Stimulated activated naive B cell treated with anti-CD40 and anti-IgM and Interleukin-4, amounts not matched to agents 10 μg/mL and 1 μg/mL and 100 μg/mL, for 72 hours (primary cell): Measurements from ENCODE around the gene TBATA.
A peak's percentile ranks its signal among the peaks of the same experiment; 100 is the strongest.

ENCODE experiments used
- ATAC-seq, 2 donors: fragments of 150-1000 bp; cut with Tn5 transposase; replicated peaks; 2 replicates each; pipeline ENCODE4 v1.10.0; 2021; ENCODE audit warnings: moderate library complexity in 1 of 2
- DNase-seq: peaks from one replicate; pipeline ENCODE4 v3.0.0; 2021
- H3K27ac Mint-ChIP-seq: one replicate; pipeline ENCODE4 v1.8.0; 2022; ENCODE audit warnings: mild to moderate bottlenecking, mixed read lengths
- H3K27me3 Mint-ChIP-seq, 2 donors: one replicate each; pipeline ENCODE4 v1.8.0; 2022; ENCODE audit warnings: mixed read lengths in 2 of 2
- H3K36me3 Mint-ChIP-seq, 2 donors: one replicate each; pipeline ENCODE4 v1.8.0; 2022; ENCODE audit warnings: mixed read lengths in 2 of 2, mild to moderate bottlenecking in 1 of 2
- H3K4me1 Mint-ChIP-seq, 2 donors: one replicate each; pipeline ENCODE4 v1.8.0; 2022; ENCODE audit warnings: mixed read lengths in 2 of 2, mild to moderate bottlenecking in 1 of 2
- H3K4me3 Mint-ChIP-seq, 2 donors: one replicate each; pipeline ENCODE4 v1.8.0; 2022; ENCODE audit warnings: mild to moderate bottlenecking in 2 of 2, mixed read lengths in 2 of 2, moderate library complexity in 1 of 2
- H3K9me3 Mint-ChIP-seq, 2 donors: one replicate each; pipeline ENCODE4 v1.8.0; 2022; ENCODE audit warnings: mixed read lengths in 2 of 2, mild to moderate bottlenecking in 1 of 2

Gene TBATA

DNA sequence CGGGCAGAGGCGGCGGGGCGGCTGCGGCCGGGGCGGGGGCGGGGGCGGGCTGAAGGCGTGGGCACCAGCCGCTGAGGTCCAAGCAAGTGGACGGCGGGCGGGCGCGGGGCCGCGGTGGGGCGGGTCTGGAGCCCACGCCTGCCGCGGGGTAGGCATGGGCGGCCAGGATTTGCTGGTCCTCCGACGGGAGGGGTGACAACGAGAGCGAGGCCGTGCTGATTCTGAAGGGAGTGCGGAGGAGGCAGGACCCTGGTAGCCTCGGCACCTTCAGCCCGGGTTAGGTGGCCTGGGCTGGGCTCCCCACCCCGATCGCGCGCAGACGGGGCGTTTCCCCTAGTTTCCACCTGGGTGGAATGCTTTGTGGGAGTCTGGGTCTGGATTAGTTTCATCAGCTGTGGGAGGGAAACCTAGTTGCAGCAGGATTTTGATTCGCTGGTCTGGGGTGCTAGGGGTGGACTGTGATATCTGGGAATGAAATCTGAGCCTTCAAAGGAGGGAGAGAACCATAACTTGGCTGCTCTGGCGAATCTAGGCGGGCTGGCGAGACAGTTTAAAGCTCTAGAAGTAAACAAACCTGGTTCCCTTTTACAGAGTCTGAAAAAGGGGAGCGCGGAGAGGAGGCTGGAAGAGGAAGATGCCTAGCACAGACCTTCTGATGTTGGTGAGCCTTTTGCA, 31.2 kb upstream of the TBATA start:
- H3K4me1 Mint-ChIP-seq, result peaks cover 42 to 69% of the 10 kb centered on the region in 2 donors
- H3K36me3 Mint-ChIP-seq, result peaks cover 15 to 21% of the 10 kb centered on the region in 2 donors
- peak; percentile 72 to 74 for ATAC-seq
- H3K27ac Mint-ChIP-seq, result peak overlapping the region; percentile 94
- peak overlapping the region; percentile 96 to 97 for H3K4me3 Mint-ChIP-seq
- H3K27me3 Mint-ChIP-seq, result no peaks in the 10 kb centered on the region
- no peaks in the 10 kb centered on the region for H3K9me3 Mint-ChIP-seq
- DNase-seq, result peak; percentile 31

DNA sequence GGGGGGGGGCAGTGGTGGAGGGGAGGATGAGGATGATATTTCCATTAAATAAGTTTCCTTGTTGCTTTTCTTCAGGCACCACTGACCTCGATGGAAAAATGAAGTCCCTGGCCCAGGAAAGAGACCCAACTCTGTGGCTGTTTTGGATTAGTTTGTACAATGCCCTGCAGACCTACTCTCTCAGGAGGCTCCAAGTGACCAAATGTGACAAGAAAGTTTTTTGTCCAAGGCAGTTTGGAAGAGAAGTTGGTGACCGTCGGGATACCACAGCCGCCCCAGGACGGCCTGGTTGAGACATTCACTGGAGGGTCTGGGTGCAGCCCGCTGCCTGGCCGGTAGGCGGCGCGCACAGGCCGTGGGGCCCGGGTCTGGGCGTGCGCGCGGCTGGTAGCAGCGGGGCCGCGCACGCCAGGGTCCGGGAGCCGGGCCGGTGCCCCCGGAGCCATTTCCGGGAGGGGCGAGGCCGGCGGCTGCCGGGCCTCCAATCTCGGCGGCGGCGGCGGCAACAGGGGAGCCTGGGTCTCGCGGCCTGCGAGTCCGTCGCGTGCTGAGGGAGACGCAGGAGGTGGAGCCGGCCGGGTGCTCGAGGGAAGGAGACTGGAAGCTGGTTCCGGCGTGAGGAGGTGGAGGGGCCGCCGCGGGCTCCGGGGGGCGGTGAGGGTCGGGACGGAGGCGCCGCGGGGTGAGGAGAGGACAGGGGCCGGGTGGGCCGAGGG, 30.5 kb upstream of the TBATA start, which contains the start of gene SGPL1:
TSS of gene SGPL1 (plus strand) at position 445 of the 716 bp plus-strand sequence. CDS start 906 bp downstream, outside the sequence.
- peak; percentile 82 for DNase-seq
- ATAC-seq, result peak; percentile 89 to 92
- Mint-ChIP-seq H3K36me3 (peaks cover 10 to 19% of the 10 kb centered on the region in 2 donors), H3K27ac (peak within 1 kb of the TSS; percentile 94), H3K4me3 (peak within 1 kb of the TSS; percentile 96 to 97), H3K4me1 (peaks cover 36 to 62% of the 10 kb centered on the region in 2 donors), H3K9me3 (no peaks in the 10 kb centered on the region), H3K27me3 (no peaks in the 10 kb centered on the region)

DNA sequence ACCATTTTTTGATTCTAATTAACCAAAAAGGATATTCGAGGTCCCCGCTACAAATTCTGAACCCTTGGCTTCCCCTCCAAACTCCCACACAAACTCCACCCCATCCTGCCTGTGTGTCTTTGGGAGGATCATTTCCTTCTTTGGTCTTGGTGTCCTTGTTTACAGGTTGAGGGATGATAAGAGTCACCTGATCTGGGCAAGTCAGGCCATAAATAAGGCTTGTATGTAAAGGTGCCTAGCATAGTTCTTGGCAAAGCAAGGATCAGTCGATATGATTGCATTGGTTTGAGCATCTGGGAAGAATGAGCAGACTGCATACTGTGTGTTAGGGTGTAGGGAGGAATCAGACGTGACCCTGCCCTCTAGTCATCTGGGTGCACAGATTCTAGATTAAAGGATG, 28.9 kb upstream of the TBATA start:
- no peak overlapping the region for H3K27ac Mint-ChIP-seq
- no peaks in the 10 kb centered on the region for H3K9me3 Mint-ChIP-seq
- no peaks in the 10 kb centered on the region for H3K27me3 Mint-ChIP-seq
- no peak for DNase-seq
- ATAC-seq, result no peak
- H3K36me3 Mint-ChIP-seq, result peaks cover 4 to 15% of the 10 kb centered on the region in 2 donors
- peaks cover 31 to 46% of the 10 kb centered on the region in 2 donors for H3K4me1 Mint-ChIP-seq
- no peak overlapping the region for H3K4me3 Mint-ChIP-seq

DNA sequence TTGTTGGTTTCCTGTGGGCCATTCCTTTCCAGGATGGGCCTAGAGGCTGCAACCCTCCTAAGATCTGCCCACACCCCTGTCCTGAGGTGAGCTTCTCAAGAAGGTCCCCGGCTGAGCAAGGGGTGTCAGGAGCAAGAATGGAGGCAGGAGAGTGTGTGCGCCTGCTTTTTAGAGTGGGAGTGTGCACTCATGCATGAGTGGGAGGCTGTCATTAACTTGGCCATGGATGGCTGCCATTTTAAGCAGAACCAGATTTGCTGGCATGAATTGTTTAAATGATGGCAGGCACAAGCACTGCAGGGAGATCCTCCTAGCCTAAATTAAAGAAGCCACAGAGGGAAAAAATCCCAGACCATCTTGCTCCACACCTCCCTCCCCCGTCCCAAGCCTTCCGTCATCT, 27.6 kb upstream of the TBATA start:
- peaks cover 0 to 2% of the 10 kb centered on the region in 2 donors for H3K27me3 Mint-ChIP-seq
- no peaks in the 10 kb centered on the region for H3K9me3 Mint-ChIP-seq
- H3K4me3 Mint-ChIP-seq, result no peak overlapping the region
- ATAC-seq (no peak), DNase-seq (no peak)
- peaks cover 3 to 8% of the 10 kb centered on the region in 2 donors for H3K36me3 Mint-ChIP-seq
- H3K4me1 Mint-ChIP-seq, result peaks cover 23 to 33% of the 10 kb centered on the region in 2 donors
- H3K27ac Mint-ChIP-seq, result no peak overlapping the region

DNA sequence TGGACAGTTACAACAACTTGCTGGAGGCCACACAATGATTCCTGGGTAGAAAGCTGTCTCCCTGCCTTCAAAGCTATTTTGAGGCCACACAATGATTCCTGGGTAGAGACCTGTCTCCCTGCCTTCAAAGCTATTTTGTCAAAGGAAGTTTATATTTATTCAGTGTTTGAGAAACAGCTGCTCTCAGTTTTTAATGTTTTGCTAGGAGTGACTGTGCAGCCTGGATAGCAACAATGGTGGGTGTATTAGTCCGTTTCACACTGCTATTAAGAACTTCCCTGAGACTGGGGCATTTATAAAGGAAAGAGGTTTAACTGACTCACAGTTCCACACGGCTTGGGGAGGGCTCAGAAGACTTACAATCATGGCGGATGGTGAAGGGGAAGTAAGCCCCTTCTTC, 26.7 kb upstream of the TBATA start:
- H3K36me3 Mint-ChIP-seq, result peaks cover 0 to 4% of the 10 kb centered on the region in 2 donors
- ATAC-seq (no peak), DNase-seq (no peak)
- no peak overlapping the region for H3K27ac Mint-ChIP-seq
- H3K4me1 Mint-ChIP-seq, result peaks cover 17 to 24% of the 10 kb centered on the region in 2 donors
- no peaks in the 10 kb centered on the region for H3K9me3 Mint-ChIP-seq
- peaks cover 6% of the 10 kb centered on the region in 2 donors for H3K27me3 Mint-ChIP-seq
- no peak overlapping the region for H3K4me3 Mint-ChIP-seq

DNA sequence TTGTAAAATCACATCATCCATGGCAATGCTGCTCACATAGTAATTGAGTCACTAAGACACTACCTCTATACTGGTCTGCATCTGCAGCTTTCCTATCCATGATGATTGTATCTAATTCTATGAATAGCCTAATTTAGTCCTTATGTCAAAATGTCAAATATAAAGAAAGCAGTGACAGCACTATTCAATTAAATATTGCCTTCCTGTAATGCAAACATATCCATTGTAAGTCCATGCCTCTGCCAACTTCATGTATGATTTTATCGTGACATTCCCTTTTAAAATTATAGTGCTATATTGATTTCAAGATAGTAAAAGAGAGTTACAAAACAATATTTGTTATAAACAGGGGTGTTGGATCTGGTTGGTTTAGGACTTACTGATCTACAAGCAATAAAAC, 25.8 kb upstream of the TBATA start:
- Mint-ChIP-seq H3K9me3 (no peaks in the 10 kb centered on the region), H3K27me3 (peaks cover 6 to 7% of the 10 kb centered on the region in 2 donors), H3K36me3 (no peaks in the 10 kb centered on the region), H3K4me3 (no peak overlapping the region), H3K27ac (no peak overlapping the region), H3K4me1 (peaks cover 12 to 17% of the 10 kb centered on the region in 2 donors)
- no peak for ATAC-seq
- DNase-seq, result no peak

DNA sequence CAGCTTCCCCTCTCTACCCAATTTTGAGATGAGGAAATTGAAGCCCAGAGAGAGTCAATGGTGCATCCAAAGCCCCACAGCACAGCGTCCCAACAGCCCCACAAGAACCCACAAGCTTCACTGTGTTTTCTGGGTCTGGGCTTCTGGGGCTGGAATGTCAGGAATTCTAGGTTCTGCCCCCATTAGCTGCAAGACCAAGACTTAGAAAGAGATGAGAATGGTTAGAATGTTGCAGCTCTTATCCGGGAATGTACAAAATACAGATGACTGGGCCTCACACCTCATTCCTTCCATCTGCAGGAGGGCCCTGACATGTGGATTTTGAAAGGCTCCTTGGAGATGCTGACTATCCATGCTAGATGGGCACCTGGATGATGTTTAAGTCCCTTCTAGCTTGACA, 24.5 kb upstream of the TBATA start:
- DNase-seq (no peak), ATAC-seq (no peak)
- Mint-ChIP-seq H3K36me3 (no peaks in the 10 kb centered on the region), H3K4me1 (peaks cover 7 to 9% of the 10 kb centered on the region in 2 donors), H3K9me3 (no peaks in the 10 kb centered on the region), H3K4me3 (no peak overlapping the region), H3K27me3 (peaks cover 6 to 10% of the 10 kb centered on the region in 2 donors), H3K27ac (peak overlapping the region; percentile 44)

DNA sequence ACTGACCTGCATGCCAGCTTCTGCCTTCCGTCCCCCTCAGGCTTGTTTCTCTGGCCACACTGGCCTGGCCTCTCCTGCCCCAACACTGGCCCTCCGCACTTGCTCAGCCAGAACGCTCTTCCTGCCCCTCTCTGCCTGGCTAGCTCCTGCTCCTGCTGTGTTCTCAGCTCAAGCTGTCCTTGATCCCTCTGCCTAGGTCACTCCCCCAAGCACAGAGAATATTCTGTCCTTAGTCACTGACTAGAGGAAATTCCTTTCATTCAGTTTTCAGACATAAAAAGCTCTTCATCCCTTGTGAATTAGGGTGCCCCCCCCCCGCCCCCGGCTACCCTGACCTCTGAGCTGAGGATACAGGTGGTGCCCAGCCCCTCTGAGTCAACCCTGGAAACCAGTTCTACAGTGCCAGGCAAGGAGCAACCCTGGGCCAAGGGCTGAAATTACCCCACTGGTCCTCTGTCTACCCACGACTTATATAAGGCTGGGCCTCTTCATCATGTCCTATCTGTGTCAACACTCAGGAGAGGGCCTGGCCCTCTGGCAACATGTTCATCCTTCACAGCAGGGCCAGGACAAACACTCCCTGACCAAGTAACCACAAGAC, 23.9 kb upstream of the TBATA start:
- Mint-ChIP-seq H3K27ac (no peak overlapping the region), H3K4me1 (peaks cover under 1 to 3% of the 10 kb centered on the region in 2 donors), H3K4me3 (no peak overlapping the region), H3K36me3 (no peaks in the 10 kb centered on the region), H3K9me3 (no peaks in the 10 kb centered on the region), H3K27me3 (peaks cover 6 to 11% of the 10 kb centered on the region in 2 donors)
- ATAC-seq, result peak in 1 of 2 donors; percentile 27
- DNase-seq, result no peak

DNA sequence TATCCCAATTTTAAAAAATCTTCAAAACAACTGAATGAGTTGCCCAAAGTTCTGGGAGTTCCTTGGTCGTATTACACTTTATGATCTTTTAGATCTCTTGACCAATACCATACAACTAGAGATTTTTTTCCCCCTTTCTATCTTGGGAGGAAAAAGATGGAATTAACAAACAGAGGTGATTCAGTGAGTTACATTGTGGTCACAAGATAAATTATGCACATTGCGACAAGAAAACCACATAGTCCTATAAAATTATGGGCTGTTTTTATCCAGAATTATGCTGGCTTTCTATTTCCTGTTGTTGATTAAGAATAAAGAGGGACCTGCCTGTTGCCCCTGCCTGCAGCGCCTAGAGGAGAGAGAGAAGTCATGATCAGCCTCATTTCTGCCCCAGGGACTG, 22.4 kb upstream of the TBATA start:
- Mint-ChIP-seq H3K9me3 (no peaks in the 10 kb centered on the region), H3K4me1 (peaks cover 0 to 3% of the 10 kb centered on the region in 2 donors), H3K4me3 (no peak overlapping the region), H3K36me3 (no peaks in the 10 kb centered on the region), H3K27ac (no peak overlapping the region), H3K27me3 (peaks cover 6 to 11% of the 10 kb centered on the region in 2 donors)
- no peak for DNase-seq
- ATAC-seq, result no peak

DNA sequence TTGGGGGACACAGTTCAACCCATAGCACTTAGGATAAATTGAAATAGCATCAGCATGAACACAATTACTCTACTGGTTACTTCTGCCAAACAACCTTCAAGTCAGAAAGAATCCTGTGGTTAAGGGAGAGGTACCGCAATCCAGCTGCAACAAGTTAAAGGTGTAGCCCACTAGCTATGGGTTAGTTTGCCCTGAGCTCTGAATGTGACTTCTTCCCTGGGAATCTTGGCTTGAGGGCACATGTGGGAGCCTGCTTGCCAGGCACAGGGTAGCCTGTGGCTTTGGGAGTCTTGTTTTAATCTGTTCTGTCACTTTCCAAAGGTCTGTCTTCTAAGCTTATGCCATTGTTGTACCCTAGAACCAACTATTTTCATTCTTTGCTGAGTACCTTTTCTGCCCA, 21.7 kb upstream of the TBATA start:
- Mint-ChIP-seq H3K4me3 (no peak overlapping the region), H3K27ac (no peak overlapping the region), H3K9me3 (no peaks in the 10 kb centered on the region), H3K27me3 (peaks cover 11 to 12% of the 10 kb centered on the region in 2 donors), H3K4me1 (peaks cover 0 to 3% of the 10 kb centered on the region in 2 donors), H3K36me3 (no peaks in the 10 kb centered on the region)
- DNase-seq (no peak), ATAC-seq (no peak)

DNA sequence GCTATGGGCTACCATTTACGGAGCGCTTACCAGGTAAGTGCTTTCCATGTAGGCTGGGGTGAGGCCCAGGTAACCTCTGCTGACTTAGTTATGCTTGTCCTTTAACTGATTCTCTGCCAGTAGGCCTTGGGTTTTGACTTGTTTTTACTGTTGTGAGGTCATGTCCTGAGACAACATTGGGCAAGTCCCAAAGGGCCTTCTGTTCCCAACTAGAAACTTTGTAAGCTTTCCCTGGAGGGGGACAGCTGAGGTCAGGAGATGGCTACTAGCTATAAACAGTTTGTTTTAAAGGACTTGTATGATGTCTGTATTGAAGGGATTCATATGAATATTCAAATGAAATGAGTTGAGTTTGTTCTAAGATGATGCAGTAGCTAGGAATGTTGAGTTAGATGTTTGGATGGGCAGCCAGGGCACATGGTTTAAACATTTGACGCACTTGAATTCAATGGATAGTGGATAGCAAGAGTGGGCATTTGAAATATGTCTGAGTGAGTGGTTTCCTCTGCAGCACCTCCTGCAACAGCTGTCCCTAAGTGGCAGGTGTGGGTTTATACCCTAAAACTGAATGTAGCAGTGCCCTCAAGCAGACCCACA, 20.5 kb upstream of the TBATA start:
- Mint-ChIP-seq H3K27ac (no peak overlapping the region), H3K9me3 (no peaks in the 10 kb centered on the region), H3K36me3 (no peaks in the 10 kb centered on the region), H3K27me3 (peaks cover 11 to 13% of the 10 kb centered on the region in 2 donors), H3K4me1 (peaks cover 0 to 3% of the 10 kb centered on the region in 2 donors), H3K4me3 (no peak overlapping the region)
- DNase-seq (no peak), ATAC-seq (no peak)

DNA sequence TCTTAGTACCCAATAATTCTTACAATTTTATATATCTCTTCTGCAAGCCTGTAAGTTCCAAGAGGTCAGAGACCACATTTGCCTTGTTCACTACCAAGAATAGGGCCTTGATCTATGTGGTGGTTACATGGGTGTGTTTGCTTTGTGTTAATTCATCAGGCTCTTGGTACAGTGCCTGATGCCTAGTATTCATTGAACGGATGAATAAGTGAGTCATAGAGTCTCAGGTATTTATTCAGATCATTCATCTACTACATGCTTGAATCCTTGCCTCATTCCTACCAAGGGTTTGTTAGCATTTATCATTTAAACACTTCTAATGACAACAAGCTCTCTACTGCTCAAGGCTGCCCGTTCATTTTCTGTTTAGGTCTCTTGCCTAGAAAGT, 19.2 kb upstream of the TBATA start:
- Mint-ChIP-seq H3K36me3 (no peaks in the 10 kb centered on the region), H3K27ac (no peak overlapping the region), H3K27me3 (peaks cover 14 to 17% of the 10 kb centered on the region in 2 donors), H3K9me3 (no peaks in the 10 kb centered on the region), H3K4me3 (no peak overlapping the region), H3K4me1 (peaks cover 0 to 1% of the 10 kb centered on the region in 2 donors)
- ATAC-seq, result no peak
- no peak for DNase-seq

DNA sequence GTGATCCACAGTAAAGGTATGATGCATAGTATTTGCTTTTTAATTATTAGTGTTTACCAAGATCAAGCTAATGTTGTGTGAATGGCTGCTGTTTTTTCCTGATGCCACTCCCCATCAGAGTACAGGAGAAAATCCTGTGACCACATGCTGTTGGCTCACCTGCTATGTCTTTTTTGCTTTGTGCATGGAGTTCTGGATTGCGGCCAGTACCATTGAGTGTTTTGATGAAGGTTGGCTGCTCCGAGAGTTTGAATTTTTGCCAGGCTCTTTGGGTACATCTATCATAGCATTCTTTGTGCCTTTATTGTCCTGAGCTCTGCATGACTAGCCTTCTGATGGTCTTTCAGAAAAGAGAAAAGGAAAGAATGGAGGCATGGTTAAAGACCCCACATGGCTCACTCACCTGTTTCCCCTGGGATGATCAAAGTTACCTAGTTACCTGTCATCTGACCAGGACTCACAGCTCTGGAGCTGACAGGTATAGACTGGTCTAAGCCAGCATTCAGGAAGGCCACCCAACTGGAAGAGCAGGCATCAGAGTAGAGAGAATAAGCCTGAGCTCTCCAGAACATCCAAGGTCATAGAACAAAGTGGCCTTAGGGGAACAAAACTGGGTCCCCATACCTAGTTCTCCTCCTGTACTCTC, 18.7 kb upstream of the TBATA start:
- peaks cover 15 to 19% of the 10 kb centered on the region in 2 donors for H3K27me3 Mint-ChIP-seq
- DNase-seq, result no peak
- H3K4me1 Mint-ChIP-seq, result no peaks in the 10 kb centered on the region
- no peaks in the 10 kb centered on the region for H3K36me3 Mint-ChIP-seq
- H3K4me3 Mint-ChIP-seq, result no peak overlapping the region
- ATAC-seq, result no peak
- H3K9me3 Mint-ChIP-seq, result no peaks in the 10 kb centered on the region
- H3K27ac Mint-ChIP-seq, result no peak overlapping the region

DNA sequence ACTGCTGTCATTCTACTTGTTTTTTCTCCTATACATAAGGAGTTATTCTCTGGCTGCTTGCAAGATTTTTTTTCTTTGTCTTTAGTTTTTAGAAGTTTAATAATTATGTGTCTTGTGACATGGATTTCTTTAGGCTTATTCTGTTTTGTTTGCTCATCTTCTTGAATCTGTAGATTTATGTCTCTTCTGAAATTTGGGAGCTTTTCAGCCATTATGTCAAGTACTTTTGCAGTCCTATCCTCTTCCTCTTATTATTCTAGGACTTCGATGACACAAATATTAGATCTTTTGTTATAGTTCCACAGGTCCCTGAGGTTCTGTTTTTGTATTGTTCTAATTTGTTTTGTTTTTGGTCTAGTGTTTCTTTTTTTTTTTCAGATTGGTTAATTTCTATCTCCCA, 16.7 kb upstream of the TBATA start:
- peaks cover 11 to 26% of the 10 kb centered on the region in 2 donors for H3K27me3 Mint-ChIP-seq
- H3K36me3 Mint-ChIP-seq, result no peaks in the 10 kb centered on the region
- no peaks in the 10 kb centered on the region for H3K9me3 Mint-ChIP-seq
- ATAC-seq (no peak), DNase-seq (no peak)
- H3K27ac Mint-ChIP-seq, result no peak overlapping the region
- no peaks in the 10 kb centered on the region for H3K4me1 Mint-ChIP-seq
- no peak overlapping the region for H3K4me3 Mint-ChIP-seq
